SHP77 (cell line): ENCODE measurements around the gene SERPINA3.
"Not testable (repeated sequence)": the region's sequence is repeated elsewhere in the genome, so short reads cannot be mapped to it uniquely, and the experiment has no call there.

Experiments used
- DNase-seq, 2 experiments: peaks; one replicate each; lab custom pipeline; 2025; lab: John Stamatoyannopoulos, UW

Gene SERPINA3

DNA sequence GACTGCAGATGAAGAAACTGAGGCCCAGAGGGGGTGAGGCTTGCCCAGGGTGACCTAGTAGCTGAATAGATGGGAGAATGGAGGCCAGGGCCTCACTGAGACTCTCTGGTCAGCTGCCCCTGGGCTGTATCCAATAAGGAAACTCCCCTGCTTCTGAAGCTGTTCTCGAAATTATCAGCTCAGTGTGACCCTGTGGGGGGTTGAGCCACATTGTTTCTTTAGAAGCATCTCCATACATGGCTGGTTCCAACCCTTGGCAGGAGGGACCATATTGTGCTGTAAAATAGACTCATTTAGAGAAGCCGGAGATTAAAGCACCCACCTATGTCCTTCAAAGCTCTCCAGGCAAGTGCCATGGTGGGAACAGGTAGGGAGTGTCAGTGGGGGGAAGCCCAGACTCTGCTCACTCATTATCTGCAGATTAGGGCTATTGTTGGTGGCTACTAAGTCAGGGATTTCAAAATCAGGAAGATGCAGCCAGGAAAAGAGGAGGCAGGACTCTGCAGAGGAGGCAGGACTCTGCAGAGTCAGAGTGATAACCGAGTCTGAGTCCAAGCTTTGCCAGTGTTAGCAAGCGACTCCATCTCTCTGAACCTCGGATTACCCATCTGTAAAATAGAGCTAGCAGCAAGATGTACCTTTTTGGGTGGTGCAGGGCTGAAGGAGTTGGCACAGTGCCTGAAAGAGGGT lies 27.5 kb upstream of the SERPINA3 start:
- DNase-seq, result no peak

DNA sequence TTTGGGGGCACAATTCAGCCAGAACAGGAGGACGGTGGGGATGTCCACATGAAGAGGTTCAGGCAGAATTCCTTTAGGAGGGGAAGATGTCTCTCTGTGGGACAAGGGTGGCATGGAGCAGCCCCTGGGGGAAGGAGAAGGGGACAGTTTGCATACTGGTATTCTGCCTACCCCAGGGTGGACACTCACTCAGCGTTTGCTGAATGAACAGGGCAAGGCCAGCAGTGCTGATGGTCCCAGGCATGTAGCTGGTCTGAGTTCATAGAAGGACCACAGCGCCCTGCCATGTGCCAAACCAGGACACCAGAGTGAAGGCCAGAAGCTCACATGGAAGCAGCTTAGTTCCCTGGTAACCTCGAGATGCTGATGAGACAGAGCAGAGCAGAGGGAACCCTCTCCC lies 25.6 kb upstream of the SERPINA3 start:
- DNase-seq, result no peak

DNA sequence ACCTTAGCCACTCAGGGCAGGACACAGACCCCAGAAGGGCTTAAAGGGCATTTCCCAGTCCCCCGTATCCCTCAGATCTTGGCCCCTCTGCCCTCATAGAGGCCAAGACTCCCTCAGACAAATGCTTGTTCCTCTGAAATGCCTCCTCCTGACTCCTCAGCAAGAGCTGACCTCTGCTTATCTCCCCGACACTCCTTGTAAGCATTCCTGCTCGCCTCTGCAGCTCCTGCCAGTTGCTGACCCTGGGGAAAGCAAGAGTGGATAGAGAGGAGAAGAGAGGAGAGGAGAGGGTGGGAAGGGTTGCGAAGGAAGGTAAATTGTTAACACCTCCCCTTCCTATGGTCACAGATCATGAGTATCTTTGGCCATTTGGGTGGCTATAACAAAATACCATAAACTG lies 23.9 kb upstream of the SERPINA3 start:
- DNase-seq, result no peak

DNA sequence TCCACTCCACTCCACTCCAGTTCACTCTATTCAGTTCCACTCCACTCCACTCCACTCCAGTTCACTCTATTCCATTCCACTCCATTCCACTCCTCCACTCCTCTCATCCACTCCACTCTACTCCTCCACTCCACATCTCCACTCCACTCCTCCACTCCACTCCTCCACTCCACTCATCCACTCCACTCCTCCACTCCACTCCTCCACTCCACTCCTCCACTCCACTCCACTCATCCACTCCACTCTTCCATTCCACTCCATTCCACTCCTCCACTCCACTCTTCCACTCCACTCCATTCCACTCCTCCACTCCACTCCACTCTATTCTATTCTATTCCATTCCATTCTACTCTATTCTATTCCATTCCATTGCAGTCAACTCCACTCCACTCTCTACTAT lies 21.1 kb upstream of the SERPINA3 start:
- no peak for DNase-seq

DNA sequence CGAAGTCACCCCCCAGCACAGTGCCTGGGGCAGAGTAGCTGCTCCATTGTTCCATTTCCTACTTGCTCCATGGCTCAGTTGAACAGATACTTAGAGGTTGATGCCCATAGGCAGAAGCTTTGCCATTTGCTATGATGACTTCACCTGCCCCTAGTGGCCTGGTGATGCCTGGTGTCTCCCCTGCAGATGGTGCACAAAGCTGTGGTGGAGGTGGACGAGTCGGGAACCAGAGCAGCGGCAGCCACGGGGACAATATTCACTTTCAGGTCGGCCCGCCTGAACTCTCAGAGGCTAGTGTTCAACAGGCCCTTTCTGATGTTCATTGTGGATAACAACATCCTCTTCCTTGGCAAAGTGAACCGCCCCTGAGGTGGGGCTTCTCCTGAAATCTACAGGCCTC lies 20.3 kb upstream of the SERPINA3 start:
- no peak for DNase-seq

DNA sequence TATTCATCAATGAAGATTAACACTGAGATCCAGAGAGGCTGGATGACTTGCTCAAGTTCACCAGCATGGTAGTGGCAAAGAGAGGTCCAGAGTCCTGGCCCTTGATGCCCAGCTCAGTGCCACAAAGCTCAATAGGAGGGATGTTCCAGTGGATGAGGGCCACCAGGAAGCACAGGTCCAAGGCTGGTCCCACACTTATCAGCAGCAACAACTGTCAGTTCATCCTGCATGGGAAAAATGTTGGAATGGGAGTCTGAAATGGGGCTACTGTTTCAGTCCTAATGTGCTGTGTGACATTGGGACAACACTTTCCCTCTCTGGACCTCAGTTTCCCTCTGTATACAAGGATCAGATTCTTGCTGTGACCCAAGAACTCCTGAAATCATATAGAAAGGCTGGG lies 19.7 kb upstream of the SERPINA3 start:
- no peak for DNase-seq

DNA sequence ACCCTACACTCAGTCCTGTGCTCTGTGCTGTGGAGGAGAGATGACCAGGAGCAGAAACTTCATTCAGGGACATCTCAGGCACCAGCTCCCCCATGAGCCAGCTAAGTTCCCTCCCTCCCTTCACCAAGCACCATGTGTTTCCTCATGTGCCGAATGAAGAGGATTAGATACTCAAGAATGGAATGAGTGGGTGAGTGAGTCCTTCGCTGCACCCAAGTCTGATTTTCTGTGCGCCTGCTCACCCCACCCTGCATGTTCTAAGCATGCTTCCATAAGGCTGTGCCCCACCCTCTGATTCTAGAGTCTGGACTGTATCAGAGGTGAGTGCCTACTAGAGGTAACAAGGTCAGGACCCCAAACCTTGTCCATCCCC lies 18.8 kb upstream of the SERPINA3 start:
- no peak for DNase-seq

DNA sequence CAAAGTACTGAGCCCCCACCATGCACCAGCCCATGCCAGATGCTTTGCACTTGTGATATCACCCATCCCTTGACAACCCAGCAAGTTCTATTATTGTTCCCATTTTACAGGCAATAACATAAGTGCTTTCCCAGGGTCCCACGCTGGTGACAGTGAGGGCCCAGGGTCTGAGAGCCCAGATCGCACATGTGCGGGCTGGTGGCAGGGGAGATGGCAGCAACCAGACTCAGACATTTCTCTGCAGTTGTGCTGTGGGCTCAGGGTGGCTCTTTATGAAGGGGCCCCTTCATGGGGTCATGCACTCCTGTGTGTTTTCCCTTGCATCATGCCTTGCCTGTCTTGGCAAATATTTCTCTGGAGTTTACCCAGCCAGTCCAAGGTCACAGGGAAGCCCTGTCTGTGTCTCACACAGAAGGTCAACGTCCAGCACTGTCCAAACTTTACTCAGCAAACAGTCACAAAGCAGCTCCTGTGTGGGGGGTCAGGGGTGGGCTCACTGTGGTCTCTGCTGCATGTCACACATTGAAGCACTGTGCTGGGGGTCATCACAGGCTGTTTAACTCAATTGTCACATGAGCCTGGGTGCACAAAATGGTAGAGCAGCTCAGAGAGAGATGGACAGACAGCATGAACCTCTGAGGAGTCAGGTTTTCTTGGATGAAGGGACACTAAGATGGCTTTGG lies 18.3 kb upstream of the SERPINA3 start:
- no peak for DNase-seq

DNA sequence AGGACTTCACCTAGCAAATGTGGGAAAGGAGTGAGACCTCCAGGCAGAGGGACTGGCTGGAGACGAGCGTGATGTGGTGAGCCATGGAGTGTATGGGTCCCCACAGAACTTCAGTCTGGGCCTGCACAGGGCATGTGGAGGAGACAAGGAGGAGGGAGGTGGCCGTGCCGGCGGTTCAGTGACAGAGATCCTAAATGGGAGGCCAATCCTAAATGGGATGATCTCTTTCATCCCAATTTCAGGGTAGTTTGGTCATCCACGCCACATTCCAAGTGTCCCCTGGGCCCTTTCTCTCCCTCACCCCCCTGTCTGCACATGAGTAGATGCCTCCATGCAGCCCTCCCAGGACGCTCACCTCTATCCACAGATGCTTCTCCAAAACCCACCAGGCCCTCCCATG lies 17.8 kb upstream of the SERPINA3 start:
- no peak for DNase-seq

DNA sequence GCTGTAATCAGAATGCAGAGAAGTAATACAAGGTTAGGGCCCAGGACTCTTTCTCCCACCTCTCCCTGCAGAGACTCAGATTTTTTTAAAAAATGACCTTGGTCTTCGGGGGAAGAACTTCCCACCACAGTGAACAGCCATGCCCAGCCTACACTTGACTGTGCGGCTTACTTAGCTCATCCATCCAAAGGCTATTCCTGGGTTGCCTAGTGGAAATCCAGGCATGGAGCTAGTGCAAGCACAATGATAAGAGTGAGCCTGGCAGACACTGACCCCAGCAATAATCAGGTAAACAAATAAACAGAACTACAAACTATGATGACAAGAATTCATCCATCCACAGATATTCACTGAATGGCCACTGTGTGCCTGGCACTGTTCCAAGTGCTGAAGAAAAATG lies 16.3 kb upstream of the SERPINA3 start:
- DNase-seq, result no peak

DNA sequence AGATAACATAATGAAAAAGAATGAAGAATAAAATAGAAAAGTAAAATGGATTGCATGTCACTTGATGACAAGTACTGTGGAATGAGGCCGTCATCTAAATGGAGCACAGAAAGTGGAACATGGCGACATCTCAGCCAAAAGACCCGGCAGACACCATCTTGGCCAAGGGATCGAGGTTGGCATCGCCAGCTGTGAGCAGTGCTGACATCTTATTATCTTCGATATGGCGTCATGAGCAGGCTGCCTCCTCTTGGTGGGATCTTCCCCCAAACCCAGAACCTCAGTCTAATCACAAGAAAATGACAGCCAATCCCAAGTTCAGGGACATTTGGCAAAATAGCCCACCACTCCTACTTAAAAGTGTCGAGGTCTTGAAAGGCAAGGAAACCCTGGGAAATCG lies 15.8 kb upstream of the SERPINA3 start:
- no peak for DNase-seq

DNA sequence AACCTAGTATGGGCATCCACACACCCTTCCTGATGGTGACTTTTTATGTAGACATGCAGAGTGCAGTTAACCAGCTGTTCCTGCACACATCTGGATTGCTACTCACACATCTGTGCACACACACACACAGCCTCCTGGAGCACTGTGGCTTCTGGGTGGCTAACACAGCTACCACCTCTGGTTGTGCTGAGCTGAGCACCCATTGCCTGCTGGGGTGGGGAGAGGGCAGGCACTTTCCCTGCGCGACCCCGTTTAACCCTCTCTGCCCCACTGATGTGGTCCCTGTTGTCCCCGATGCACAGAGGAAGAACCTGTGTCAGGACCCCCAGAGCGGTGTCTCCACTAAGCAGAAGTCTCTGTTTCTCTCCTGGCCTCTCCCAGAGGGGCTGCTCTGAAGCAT lies 14.4 kb upstream of the SERPINA3 start:
- DNase-seq, result no peak

DNA sequence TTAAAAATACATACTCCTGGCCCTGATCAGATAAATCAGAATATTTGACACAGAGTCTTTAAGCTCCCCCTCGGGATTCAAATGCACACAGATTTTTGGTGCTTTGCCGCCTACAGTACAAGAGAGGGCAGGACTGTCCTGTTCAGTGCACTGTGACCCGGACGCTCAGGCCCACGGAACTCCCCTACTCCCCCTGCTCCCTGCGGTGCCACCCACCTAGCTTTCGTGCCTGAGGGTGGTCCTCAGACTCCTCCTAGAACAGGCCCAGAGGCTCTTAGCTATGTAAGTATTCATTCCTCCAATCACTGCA lies 13.7 kb upstream of the SERPINA3 start:
- DNase-seq, result no peak

DNA sequence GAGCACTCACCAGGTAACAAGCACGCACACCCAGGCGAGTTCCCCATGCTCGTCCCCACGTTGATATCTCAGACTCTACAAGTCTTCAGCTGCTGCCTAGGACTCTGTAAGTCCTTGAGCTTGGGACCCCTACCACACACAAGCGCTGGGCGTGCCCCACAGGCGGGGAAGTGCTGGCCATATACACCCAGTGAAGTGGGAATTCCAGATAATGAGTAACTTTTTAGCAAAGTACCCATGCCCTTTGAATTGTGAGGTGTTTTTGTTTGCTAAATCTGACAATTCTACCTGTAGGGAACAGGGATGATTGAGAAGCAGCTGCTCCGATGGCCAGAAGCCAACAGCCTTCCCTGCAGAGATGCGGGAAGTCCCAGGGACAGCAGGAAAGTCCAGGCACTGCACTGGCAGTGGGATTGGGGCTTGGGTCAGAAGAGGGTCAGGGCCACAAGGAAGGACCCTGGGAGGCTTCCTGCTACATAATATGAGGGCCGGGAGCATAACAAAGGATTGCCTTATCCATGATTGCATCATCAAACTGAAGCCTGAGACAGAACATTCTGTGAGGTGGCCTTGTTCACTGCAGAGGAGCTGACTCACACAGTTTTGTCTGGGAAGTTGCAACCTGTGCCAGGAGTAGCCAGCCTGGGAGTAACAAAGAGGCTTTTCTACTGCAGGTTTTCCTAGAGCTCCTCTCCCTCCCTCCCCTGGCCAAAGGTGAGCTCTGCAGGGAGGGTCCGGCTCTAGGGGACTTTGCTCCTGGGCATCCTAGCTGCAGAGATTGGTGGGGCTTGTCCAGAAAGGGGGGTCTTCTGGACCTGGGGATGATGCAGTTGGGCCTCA lies 13.2 kb upstream of the SERPINA3 start:
- no peak for DNase-seq

DNA sequence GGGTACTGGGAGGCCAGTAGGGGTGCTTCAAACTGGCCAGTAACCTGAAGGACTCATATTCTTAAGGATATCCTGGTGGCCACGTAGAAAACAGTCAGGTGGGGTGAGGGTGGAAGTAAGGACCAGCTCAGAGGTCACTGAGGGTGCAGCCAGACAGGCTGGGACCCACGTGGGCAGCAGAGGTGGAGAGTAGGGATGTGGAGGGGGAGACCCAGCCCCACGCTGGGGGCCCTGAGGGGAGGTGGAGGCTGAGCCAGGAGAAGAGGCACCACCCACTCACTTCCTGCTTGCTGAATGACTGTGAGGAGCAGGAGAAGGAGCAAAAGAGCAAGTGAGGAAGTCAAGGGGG lies 12.6 kb upstream of the SERPINA3 start:
- no peak for DNase-seq

DNA sequence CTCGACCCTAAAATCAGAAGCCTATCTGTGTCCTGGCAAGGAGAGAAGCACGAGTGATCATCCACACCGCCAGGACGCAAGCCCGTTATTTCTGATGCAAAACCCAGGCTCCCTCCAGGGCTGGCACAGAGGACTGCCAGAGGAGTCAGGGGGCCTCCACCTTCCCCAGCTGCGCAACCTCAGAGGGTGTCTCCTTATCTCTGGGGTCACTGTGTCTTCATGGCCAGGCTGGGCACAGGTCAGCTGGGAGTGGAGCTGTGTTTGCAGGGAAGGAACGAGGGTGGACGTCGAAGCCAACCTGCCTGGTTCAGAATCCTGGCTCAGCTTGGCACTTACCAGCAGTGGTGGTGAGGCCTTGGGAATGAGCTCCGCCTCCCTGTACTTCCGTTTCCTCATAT lies 12.0 kb upstream of the SERPINA3 start:
- no peak for DNase-seq

DNA sequence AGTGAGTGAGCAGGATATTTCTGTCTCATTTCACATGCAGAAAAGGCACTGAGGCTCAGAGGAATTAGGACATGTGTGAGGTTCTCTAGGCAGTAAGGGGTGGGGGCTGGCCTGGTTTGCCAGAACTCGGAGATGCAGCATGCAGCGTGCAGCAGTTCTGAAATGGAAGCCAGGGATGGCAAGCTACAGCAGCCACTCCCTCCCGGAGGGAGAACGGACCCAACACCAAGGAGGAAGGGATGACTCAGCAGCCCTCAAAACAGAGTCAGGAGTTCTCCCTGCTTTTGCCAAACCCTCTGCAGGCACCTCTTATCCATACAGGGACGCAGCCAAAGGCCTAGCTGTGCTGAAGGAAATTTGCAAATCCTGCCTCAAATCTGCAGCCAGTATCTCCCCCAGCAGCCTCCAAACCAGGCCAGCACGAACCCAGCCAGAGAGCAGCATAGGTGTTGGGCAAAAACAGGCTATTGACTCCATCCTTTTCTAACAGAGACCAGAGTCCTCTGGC lies 10.3 kb upstream of the SERPINA3 start:
- DNase-seq, result peak in 1 of 2 experiments; percentile 18

DNA sequence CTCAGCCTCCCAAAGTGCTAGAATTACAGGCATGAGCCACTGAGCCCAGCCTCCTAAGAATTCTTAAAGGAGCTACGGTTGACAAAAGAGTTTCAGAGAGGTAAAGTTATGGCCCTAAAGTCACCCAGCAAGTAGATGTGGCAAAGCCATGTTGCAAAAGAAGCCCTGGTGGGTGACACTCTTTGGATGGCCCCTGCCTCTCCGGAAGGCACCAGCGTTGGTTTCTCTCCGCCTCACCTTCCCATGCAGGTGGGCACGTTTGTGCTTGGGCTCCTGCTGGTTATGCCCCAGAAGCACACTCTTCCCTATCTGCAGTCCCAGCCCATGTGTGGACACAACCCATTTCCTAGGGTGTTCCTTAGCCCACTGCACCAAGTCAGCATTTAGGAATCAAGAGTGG lies 9.5 kb upstream of the SERPINA3 start:
- DNase-seq, result no peak

DNA sequence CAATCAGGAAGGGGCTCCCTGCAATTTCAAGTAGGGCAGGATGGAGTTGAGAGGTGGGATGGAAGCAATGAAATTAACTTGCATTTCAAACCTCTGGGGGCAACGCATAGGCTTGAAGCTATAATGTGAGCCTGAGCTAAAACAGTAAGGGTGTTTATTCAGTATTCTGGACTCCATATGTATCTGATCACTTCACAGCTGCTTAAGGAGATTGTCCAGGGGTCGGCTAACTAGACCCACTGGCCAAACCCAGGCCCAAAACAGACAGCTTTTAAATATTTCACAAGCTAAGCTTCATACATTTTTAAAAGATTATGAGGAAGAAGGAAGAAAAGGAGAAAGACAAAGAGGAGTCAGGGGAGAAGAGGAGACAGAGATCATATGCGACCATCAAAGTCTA lies 6.8 kb upstream of the SERPINA3 start:
- DNase-seq, result no peak

DNA sequence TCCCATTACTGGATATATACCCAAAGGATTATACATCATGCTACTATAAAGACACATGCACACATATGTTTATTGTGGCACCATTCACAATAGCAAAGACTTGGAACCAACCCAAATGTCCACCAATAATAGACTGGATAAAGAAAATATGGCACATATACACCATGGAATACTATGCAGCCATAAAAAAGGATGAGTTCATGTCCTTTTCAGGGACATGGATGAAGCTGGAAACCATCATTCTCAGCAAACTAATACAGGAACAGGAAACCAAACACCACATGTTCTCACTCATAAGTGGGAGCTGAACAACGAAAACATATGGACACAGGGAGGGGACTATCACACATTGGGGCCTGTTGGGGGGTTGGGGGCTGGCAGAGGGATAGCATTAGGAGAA lies 3.2 kb upstream of the SERPINA3 start:
- DNase-seq, result not testable (repeated sequence)

DNA sequence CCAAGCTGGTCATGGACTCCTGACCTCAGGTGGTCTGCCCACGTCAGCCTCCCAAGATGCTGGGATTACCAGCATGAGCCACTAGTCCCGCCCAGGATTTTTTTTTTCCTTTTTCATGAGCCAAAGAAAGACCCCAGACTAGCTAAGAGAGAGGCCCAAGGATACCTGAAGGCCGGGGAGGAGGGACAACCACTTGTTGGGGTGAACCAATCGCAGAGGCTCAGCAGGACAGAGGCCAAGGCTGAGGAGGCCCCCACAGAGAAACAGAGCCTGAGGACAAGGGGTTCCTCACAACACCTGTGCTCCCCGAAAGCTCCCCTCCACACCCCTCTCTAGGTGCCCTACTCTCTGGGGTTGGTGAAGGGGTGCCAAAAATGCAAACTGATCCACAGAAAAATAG lies 1.0 kb upstream of the SERPINA3 start:
- DNase-seq, result no peak

DNA sequence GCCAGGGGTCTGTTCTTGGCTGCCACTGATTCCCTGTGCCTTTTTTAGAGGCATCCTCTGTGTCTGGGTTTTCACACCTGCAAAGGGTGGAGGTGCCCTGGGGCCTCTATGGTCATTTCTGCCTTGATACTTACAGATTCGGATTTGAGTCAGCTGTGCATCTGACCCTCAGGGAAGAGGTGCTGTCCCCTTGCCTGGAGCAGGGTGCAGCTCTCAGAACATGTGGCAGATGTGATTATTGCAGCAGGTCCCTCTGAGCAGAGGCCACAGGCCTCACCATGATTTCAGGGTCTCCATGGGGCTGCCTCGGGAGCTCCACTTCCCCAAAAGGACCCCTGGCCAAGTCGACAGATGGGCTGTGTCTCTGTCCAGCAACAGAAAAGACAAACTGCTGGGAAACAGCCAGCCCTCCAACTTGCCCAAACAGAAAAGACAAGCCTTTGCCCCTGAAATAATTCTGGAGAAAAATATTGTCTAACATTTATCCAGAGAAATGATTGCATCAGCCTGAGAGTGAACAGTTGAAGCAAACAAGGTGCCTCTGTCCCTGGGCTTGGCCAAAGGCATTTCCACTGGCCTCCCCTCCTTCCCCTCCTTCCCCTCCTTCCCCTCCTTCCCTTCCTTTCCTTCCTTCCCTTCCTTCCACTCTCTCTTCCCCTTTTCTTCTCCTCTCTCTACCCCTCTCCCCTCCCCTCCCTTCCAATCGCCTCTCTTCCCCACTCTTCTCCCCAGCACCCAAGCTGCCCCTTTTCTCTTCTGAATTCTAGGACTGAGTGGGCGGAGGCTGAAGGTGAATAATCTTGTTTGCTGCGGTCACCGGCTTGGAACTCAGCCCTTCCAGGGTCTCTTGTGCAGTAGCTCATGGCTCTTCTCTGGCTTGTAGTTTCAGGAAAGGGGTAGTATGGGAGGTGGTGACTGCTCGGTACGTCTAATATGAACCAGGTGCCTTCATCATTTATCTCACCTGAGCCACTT lies 676 bp downstream of the SERPINA3 start:
- DNase-seq, result no peak
